ENCODE data around the gene BCL7A.
A peak's percentile ranks its signal among the peaks of the same experiment; 100 is the strongest.
"Not testable (repeated sequence)": the region's sequence is repeated elsewhere in the genome, so short reads cannot be mapped to it uniquely, and the experiment has no call there.

BCL7A gene

DNA sequence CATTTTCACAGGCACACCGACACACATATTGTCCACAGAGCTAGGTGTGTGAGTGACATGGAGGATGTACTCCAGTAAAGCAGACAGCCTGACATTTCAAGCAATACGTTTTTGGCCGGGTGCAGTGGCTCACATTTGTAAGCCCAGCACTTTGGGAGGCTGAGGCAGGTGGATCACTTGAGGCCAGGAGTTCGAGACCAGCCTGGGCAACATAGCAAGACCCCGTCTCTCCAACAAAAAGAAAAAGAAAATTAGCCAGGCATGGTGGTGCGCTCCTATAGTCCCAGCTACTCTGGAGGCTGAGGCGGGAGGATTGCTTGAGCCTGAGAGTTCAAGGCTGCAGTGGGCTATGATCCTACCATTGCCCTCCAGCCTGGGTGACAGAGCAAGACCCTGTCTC, 34.7 kb downstream of the BCL7A start:
- DNase-seq = not testable (repeated sequence)

DNA sequence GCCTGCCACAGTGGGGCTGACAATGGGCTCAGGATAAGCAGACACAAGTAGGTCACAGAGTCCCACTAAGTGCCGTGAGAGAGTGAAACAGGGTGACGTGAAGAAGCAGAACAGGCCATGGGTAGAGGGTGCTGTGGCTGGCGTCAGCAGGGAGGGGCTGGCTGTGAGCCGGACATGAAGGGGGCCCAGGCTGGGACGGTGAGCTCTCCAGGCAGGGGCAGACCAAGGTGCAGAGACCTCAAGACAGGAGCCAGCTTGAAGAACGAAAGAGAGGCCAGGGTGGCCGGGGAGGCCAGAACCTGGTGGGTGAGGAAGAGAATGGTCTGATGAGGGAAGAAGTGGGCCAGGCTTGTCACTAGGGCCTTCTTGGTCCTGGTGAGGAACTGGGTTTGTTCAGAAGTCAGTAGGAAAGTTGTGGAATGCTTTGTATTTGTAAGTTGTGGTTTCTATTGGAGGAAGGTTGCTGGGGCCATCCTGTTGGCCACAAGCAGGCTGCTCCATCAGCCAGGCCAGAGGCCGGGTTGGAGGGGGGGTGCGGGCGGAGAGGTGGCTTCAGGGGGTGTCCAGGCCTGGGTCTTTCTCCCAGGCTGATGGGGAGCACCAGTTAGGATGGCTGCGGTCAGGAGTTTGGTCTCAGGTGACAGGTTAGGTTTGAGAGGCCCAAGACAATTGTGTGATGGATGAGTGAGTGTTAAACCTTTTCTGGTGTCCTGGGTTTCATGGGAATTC, 35.5 kb downstream of the BCL7A start:
- no peak for DNase-seq

DNA sequence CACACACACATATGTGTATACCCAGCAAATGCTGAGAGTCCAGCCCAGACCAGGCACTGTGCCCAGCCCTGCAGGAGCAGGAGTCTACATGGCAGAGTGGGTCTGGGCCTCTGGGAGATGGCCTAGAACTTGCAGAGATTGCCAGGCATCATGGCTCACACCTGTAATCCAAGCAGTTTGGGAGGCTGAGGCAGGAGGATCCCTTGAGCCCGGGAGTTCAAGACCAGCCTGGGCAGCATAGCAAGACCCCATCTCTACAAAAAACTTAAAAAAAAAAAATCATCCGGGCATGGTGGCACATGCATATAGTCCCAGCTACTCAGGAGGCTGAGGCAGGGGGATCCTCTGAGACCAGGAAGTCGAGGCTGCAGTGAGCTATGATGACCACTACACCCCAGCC, 36.1 kb downstream of the BCL7A start:
- DNase-seq = no peak

DNA sequence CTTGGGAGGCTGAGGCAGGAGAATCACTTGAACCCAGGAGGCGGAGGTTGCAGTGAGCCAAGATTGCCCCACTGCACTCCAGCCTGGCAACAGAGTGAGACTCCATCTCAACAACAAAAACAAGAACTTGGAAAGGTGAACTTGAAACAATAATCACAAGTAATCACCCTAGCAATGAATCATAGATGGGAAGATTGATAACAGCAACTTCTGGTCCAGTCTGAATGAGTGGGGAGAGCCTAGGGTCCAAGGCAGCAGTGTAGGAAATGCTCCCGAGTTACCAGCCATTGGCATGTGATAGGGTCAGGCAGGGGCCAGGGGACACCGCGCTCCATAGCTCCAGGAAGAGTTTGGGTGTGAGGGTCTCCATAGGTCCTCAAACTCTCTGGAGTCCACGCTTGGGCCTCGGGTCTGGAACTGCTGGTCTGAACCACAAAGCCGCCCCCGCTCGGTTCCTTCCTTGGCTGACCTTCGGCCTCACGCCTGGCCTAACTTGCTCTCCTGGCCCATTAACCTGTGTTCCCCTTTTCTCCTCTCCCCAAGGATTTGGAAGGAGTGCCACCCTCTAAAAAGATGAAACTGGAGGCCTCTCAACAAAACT, 37.0 kb downstream of the BCL7A start:
- DNase-seq = no peak

DNA sequence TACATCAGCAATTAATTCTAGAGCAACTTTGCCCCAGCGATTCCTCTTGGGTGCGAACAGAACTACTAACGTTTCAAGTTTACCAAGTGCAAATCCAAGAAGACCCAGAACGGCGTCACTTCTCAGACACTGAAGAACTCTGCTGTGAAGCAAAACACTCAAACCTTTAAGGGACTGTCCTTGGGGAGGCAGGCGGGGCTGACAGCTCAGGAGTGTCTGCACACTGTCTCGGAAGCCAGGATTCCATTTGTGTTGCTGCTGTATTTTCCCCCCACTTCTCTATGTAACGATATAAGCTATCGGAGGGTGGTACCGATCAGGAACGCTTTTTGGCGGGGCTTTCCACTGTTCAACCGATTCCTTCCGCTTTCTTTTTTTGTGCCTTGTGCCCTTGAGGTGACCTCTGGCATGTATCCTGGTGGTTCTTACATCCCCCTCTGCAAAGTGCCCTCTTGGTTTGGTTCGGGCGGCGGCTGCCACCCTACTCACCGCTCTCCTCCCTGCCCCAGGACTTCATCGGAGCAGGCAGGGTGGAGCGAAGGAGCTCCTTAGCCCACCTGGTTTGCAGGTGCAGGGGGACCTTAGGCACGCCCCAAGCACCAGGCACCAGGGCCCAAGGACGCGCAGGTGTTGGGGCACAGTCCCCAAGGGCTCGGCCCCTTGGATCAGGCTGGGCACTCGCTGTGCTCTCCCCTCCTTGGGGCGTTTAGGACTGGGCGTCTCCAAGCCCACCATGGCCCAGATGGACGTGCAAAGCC, 37.7 kb downstream of the BCL7A start:
- DNase-seq = no peak

DNA sequence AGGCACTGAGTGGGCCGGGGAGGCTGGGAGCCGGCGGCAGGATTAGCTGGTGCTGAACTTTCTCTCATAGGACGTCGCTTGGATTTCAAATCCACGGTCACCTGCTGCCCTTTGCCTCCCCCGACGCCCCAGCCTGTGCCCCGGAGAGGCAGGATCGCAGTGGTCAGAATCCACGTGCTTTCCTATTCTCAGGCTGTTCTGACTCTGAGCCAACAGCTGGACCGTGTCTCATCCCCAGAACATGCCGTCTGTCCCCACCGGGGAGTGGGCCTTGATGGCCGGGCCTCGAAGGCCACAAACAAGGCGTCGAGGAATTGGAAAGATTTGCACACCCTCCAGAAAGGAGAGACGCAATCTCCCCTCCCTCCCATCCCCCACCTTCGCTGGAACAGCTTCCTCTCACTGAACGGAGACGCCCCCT, 38.4 kb downstream of the BCL7A start:
- no peak for DNase-seq

DNA sequence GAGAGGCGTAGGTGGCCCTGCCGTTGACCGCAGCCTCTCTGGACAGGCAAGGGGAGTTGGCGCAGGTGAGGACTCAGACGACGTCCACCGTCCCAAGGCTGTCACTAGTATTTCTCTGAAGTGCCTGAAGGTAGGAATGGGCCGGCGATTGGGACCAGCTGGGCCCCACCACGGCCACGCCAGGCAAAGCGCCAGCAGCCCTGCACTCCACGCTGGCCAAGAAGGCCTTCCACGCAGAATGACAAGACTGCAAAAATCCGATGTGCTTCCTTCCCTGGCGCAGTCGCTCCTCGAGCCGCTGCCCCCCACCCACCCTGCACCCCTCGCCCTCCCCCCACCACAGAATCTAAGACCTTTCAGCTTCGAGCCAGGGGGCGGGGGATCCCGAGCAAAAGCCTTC, 39.6 kb downstream of the BCL7A start:
- no peak for DNase-seq

DNA sequence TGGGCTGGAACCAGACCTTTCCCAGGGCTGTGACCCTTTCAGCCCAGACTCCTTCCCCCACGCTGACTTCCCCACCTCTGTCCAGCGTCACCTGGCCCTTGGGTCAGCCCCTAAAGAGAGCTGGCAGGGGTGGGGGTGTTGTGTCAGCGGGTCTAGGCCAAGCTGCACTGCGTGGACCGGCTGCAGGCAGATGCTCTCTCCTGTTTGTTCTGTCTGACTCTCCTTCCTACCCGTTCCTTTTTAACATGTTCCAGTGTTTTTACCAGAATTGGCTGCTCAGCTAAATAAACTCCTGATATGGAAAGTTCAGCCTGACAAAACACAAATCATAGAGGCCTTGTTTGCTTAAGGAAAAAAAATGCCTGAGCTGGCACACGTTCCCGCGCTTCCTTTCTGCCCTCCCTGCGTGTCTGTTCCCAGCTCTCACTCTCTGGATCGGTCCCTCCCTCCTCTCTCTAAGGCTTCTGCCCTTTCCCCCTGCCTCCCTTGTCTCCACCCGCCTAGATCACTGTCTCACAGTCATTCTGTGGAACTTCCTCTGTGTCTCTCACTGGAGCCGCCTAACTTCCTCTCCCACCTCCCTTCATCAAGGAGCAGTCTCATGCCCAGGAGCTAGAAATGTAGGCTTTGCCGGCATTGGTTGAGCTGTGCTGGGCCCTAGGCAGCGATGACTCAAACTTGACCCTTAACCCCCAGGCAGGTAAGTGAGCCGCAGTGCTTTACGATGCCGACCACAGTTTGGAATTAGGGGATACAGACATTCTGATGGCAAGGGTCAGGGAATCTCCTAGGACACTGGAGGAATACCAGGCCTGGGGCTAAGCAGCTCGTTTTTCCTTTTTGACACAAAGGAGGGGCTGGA, 41.4 kb downstream of the BCL7A start:
- no peak for DNase-seq

DNA sequence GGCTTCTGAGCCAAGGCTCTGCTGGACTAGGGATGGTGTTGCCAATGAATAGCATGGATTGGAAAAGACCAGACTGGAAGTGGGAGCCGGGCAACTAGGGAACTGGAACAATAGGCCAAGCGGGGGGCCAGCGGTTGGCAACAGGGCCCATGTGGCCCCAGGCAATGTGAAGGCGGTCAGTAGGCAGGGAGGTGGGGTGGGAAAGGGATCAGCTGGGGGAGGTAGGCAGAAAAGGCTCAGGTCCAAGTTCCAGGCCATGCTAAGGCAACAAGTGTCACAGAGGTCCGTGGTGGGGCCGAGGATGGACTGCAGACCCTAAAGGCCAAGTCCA, 42.0 kb downstream of the BCL7A start:
- DNase-seq = no peak

DNA sequence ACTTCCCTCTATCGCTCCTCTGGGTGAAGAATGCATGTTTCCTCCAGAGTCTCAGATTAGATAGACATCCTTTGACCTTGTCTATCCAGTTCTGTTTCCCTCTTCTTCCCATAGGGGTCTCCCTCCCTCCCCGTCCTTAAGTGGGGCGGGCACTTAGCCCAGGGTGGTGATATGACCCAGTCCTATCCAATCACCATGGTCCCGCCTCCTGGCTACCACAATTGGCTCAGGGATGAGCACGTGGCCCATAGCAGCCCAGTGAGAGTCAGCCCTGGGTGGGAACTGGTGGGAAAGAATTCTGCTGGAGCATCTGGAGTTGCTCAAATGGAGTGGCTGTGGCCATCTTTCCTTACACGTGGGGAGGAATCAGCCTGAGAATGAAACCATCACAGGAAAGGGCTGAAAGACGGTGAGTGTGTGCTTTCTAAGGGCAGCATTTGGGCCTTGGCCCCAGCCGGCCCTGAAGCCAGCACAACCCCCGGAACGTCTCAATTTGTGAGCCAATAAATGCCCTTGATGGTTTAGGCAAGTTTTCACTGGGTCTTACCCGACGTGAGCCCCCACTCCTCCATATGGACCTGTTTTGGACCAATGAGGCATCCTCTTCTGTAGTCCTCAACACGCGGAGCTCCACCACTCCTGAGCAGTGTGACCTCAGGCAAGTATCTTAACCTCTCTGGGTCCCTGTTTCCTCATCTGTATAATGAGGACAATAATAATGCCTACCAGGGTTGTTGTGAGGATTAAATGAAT, 42.5 kb downstream of the BCL7A start:
- peak; percentile 84 for DNase-seq

DNA sequence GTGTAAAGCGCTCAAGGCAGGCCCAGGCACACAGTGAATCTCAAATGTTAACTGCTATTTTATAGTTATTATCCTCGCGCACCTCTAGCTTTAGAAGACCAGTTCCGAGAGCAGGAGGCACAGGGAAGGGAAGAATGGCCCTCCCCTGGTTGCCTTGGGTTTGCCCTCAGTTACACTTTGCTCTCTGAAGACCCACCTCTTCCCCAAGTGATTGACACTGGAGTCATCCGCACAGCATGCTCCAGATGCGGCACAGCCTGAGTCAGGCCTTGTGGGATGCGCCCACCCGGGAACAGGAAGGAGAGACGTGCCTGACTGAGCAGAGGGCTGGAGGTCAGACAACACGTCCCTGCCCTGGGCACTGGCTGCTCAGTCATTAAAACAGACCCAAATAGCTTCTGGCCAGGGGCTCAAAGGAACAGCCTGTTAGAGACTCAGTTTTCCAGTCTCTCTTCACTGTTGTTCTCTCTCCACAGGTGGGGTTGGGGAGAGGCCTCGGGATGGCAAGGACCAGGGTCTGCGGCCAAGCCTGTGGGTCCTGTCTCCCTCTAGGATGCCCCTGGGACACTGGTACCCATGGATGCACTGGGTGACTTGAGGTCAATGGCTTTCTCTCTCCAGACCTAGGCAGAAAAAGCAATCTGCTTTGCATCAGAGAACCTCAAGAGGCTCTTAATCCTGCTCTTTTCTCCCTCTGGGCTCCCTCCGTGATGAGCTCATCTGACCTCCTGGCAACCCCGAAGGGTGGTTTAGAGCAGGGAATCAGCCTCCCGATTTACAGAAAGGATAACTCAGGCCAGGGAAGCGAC, 43.3 kb downstream of the BCL7A start:
- DNase-seq = no peak

DNA sequence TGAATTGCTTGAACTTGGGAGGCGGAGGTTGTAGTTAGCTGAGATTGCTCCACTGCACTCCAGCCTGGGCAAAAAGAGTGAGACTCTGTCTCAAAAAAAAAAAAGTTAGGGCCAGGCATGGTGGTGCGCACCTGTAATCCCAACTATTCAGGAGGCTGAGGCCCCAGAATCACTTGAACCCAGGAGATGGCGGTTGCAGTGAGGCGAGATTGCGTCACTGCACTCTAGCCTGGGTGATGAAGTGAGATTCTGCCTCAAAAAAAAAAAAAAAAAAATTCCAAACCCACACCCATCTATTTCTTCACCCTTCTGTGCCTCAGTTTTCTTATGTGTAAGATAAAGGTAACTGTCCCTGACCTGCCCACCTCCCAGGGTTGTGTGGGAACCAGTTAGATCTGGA, 45.9 kb downstream of the BCL7A start:
- no peak for DNase-seq

DNA sequence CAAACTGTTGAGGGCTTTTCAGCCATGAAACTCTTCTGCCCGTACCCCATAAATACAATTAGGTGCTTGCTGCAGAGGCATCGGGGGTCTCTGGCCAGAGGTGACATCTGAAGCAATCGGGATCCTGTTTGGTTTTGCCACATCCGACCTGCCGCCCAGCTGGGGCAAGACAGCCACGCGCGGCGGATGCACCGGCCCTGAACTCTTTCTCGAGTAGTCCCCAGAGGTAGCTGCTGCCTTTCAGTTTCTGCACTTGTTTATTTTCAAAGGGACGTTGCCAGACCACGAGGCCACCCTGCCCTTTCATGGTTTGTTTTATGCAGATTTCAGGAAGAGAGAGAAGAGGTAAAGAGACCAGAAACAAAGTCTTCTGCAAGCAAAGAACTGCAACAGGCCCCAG, 46.3 kb downstream of the BCL7A start:
- no peak for DNase-seq

DNA sequence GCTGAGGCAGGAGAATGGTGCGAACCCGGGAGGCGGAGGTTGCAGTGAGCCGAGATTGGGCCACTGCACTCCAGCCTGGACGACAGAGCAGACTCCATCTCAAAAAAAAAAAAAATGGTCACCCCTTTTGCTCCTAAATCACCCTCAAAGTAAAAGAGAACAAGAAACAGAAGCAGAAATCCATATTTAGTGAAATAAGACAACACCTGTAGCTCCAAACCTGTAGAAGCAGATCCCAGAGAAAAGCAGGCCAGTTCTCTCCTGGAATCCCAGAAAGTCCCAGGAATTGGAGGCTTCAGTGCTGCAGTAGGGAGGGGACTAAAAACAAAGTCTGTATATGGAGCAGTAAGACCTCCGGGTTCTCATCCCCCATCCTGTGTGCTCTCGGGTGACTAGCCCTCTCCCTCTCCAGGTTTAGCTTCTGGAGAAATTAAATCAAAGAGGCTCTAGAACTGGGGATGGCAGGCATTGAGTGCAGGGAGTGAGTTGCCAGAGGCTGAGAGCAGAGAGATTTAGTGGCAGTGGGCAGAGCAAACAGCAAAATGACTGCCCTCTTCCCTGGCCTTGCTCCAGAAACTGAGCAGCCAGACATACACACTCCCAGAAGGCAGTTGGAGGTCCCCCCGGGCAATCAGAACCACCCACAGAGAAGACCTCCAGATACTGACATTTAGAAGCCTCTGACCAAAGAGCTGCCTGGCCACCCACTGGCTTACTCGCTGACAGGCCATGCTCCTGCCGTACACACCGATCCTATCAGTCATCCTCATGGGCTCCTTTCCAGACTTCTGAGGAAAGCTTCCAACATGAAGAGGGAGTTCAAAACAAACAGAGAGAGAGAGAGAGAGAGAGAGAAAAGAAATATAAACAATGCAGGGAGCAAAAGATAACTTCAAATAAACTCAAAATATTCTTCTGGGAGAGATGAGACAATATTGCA, 50.6 kb downstream of the BCL7A start:
- no peak for DNase-seq

DNA sequence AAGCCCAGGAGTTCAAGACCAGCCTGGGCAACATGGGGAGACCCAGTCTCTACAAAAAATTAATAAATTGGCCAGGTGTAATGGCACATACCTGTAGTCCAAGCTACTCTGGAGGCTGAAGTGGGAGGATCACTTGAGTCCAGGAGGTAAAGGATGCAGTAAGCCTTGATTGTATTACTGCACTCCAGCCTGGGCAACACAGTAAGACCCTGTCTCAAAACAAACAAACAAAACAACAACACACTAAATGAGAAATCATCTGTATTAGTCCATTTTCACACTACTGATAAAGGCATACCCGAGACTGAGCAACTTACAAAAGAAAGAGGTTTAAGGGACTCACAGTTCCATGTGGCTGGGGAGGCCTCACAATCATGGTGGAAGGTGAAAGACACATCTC, 52.1 kb downstream of the BCL7A start:
- DNase-seq = no peak

DNA sequence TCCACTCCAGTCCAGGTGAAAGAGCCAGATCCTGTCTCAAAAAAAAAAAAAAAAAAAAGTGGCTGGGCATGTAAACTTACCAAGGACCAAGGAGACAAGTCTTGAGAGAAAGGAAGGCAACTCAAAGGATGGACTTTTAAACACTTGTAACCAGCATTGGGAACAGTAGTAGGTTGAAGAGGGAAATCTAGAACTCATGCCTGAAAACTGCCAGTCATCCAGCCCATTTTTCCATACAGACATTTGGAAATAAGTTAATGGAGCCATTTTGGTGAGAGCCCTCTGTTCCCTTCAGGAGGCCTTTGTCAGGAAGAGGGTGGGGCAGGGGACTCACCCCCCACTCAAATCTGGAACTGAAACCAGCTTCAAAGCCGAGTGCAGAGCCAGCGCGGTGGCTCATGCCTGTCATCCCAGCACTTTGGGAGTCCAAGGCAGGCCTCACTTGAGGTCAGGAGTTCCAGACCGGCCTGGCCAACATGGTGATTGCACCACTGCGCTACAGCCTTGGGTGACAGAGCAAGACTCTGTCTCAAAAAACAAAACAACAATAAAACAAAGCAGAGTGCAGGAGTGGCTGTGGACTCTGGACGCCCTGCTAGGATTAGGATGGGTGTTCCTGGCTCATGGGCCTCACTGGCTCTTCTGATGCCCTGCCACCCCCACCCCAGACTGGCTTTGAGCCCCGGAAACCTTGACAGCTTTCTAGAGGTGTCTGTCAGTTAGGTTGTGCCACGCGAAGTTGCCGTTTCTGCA, 55.2 kb downstream of the BCL7A start:
- DNase-seq = no peak

DNA sequence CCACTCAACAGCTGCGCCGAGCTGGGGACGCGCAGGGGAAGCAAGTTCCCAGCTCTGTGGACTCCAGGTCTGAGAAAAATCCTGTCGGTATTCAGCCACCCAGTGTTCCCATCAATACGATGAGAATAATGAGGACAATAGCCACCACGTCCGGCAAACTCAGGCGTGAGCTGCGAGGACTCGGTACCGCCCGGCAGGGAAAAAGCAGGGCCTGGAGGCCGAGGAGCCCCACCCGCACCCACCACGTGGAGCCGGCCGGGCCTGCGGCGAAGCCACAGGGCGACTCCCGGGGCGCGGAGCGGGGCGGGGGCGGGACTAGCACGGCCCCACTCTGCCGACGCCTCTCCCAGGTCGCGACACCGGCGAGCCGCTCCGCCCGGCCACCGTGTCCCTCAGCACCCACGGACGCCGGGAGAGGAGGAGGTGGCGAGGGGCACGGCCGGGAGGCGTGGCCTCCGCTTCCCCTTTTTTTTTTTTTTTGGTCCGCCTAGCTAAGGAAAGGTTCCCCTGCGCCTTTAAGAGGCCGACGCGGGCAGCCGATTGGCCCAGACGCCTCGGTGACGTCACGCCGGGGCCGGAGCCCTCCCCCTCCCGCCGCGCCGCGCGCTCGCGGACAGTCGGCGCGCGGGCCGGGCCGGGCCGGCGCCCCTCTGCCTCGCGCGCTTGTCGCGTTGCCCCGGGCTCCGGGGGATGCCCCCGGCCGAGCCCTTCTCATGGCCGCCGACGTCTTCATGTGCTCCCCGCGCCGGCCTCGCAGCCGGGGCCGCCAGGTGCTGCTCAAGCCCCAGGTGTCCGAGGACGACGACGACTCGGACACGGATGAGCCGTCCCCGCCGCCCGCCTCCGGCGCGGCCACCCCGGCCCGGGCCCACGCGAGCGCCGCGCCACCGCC, 56.7 kb downstream of the BCL7A start, which contains the start of gene MLXIP:
TSS of gene MLXIP (plus strand) at position 616 of the 892 bp plus-strand sequence. CDS start at position 714, 98 bp downstream.
- DNase-seq = peak; percentile 85

DNA sequence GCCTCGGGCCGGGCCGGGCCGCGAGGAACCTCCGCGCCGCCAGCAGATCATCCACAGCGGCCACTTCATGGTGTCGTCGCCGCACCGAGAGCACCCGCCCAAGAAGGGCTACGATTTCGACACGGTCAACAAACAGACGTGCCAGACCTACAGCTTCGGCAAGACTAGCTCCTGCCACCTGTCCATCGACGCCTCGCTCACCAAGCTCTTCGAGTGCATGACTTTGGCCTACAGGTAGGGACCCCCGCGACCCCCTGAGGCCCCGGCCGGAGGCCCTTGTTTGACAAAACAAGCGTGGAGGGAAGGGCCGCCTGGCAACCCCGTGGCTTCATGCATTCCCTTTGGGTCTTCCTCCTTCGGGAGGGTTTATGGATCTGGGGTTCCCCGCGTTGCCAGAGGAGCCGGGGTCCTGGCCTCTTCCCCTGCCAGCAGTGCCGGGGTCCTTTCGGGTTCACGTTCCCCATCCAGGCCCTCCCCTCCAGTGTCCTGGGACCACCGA, 57.4 kb downstream of the BCL7A start:
- peak; percentile 23 for DNase-seq
